ENCODE data around the gene EMC8.
"Not testable (repeated sequence)": the region's sequence is repeated elsewhere in the genome, so short reads cannot be mapped to it uniquely, and the experiment has no call there.

Gene EMC8

DNA sequence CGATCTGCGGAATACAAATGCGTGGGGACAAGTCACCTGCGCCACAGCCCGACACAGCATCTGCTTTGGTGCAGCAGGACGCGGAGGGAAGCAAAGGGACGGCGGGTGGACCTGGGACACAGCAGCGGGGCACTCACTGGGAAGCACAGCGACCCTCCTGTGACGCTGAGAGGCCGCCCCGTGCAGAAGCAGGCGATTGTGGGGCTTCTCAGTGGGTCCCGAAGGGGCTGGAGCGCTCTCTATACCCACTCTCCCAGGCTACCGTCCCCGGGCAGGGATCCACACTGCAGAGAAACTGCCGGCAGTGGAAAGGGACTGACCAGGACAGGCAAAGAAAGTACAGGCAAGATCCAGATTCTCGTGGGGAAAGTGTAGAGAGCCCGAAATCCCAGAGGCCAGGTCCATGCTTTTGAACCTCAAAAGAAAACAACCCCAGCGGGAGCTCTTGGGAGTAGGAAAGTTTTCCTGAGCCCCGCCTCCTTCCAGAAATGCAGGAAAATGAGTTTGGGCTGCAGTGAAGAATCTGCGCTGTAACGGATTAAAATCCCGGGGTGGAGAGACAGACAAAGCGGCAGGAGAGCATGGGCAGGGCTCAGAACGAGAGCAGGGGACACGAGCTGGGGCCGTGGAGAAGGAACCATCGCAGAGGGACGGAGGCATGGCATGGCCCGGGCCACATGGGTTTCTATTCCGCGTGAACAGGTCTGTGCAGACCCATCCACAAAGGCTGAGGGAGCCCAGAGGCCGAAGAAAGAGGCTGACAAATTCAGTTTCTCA is 12.9 kb upstream of the EMC8 start:
- DNase-seq, result no peak

- DNase-seq, result no peak
These were observed 11.4 kb upstream of the EMC8 start for GRCh38 chr16:85810742-85811115.

GRCh38 chr16:85810097-85810741 is 10.9 kb upstream of the EMC8 start:
- no peak for DNase-seq

- DNase-seq, result no peak
These were observed 10.3 kb upstream of the EMC8 start for GRCh38 chr16:85809645-85810044.

DNA sequence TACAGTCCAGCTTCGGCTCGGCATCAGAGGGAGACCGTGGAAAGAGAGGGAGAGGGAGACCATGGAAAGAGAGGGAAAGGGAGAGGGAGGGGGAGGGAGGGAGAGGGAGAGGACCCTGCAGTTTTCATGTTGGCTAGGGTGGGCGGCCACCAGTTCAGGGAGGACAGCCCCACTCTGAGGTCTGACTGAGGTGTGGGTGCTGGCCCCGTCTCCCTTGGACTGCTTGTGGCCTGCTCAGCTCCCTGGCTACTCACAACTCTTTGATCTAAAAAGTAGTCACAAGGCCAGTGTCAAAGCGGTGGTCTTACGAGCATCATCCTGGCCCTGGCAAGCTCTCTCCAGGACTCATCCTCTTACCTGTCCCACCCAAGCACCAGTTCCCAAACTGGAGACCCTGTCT is 9.6 kb upstream of the EMC8 start:
- DNase-seq, result no peak

GRCh38 chr16:85808104-85808503 is 8.8 kb upstream of the EMC8 start:
- DNase-seq, result not testable (repeated sequence)

GRCh38 chr16:85807340-85807739 is 8.0 kb upstream of the EMC8 start:
- not testable (repeated sequence) for DNase-seq

DNA sequence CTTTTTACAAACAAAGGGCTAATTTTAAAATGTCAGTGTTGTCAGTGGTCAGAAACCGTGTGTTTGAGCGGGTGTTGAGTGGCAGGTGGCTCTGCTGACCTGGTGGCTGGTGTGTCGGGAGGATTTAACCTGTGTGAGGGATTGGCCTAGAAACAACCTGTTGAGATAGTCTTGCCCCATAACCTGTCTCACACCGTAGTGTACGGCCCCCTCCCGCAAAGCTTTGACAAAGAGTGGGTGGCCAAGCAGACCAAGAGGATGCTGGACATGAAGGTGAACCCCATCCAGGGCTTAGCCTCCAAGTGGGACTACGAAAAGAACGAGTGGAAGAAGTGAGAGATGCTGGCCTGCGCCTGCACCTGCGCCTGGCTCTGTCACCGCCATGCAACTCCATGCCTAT is 7.2 kb upstream of the EMC8 start:
- no peak for DNase-seq

- no peak for DNase-seq
These were observed 6.2 kb upstream of the EMC8 start for GRCh38 chr16:85805442-85806045.

GRCh38 chr16:85803570-85803969 is 4.2 kb upstream of the EMC8 start:
- no peak for DNase-seq

DNA sequence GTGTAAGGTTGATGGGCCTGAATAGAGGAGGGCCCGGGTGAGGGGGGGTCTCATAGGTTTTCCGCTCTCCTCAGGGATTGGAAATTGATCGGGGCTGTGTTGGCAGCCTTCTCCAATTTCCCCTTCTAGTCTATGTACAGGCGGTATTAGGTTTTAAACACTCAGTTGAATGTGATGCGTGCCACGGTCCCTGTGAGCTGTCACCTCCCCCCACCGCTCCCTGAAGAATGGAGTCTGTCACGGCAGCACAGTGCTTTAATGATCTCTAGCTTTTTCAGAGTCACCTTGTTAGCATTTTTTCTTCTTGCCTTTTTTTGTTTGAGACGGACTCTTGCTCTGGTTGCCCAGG is 951 bp upstream of the EMC8 start:
- peak; percentile 16 for DNase-seq

GRCh38 chr16:85798901-85799496 is 345 bp downstream of the EMC8 start:
- no peak for DNase-seq

GRCh38 chr16:85798283-85798776 is 1.0 kb downstream of the EMC8 start:
- DNase-seq, result no peak

DNA sequence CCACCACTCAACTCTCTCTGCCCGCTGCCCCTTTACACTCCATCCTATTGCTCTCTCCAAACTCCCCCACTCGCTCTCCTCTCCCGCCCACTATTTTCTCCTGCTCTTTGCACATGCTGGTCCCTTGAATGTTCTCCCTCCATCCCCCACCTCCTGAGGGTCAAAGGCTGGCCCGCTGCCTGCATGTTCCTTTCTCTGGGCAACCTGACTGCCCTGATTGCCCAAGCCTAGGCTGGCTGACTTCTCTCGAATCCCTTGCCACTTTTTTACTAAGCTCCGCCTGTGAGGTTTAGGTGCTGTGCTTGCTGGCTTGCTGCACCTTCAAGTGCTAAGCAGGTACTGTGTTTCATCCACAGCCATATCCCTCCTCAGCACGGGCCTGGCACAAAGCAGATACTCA is 2.7 kb downstream of the EMC8 start:
- no peak for DNase-seq

DNA sequence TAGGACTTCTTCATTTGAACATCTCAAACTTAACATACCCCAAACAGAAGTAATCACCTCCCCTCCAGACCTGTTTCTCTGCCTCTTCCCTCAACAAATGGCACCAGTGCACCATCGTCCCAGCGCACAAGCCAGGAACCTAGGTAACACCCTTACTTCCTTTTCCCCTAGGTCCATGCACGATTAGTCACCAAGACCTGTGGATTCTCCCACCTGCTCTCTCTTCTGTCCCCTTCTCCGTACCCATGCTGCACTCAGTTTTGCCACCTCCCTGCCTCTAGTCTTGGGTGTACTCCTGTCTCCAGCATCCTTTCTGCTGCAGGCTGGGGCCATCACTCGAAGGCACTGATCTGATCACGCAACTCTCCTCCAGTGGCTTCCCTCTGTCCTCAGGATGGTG is 3.2 kb downstream of the EMC8 start:
- no peak for DNase-seq

DNA sequence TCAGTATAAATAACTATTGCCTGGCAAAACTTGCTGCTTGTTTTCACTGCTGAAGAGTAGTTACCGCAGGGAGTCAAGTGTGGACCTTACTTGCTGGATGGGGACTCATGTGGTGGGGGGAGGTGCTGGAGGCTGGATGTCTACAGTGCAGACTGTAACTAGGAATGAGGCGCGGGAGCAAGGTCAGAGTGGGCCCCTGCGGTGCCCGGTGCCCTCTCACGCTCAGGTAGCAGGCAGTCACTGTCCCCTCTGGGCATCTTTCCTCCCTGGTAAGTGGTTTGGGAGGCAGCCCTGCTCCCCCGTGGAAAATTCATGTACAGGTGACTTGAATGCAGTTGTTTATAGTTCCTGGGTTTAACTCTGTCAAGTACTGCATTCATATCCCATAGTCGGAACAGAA is 4.6 kb downstream of the EMC8 start:
- DNase-seq, result no peak

- no peak for DNase-seq
These were observed 5.6 kb downstream of the EMC8 start for GRCh38 chr16:85793662-85794298.

GRCh38 chr16:85789773-85790172 is 9.6 kb downstream of the EMC8 start:
- DNase-seq, result no peak

- no peak for DNase-seq
These were observed 10.5 kb downstream of the EMC8 start for GRCh38 chr16:85788819-85789218.

DNA sequence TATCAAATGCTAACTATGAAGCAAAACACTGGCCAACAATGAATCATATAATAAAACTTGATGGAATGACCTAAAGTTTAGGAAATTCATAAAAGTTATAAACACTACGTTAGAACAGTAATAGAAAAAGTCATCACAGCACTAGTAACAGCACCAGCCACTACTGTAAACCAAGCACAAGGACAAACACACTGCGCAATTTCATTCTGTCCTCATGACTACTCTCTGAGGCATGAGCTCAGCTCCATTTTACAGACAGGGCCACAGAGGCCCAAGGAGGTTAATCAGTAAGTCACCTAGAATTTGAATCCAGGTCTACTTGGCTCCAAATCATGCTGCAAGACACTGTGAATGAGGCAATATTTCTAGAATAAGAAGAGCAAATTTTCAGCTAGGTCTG is 13.4 kb downstream of the EMC8 start:
- DNase-seq, result no peak

GRCh38 chr16:85784813-85785212 is 14.5 kb downstream of the EMC8 start:
- no peak for DNase-seq

DNA sequence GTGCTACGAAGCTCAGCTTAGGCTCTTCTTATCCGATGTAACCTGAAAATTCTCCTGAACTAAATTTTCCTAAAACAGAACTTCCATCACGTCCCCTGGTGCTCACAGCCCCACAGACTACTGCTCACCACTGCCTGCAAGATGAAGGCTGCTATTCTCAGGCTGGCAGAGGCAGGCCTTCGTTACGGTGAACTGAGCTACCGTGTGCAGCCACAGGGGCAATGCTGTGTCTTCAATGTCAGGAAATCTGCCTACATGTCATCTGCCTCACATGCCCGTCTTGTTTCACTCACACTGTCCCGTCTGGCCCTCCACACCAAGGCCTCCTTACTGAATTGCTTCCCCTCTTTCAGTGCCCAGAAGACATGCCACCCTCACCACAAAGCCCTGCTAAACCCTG is 15.9 kb downstream of the EMC8 start:
- DNase-seq, result no peak

DNA sequence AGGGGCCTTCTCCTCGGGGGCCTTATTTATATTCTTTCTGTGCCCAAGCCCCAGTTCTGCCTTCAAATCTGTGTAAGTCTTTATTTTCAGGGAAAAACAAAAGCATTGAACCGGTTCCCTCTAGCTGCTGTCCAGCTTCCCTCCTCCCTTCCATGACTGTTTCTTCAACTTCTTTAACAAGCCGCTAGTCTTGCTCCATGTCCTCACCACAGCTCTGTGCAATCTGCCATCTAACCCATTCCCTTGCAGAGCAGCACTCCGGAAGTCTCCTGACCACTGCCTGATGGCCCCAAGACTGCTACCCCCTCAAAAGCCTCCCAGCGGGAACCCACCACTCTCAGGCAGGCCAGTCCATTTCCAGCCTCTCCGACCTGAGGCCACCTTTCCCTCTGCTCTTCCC is 16.9 kb downstream of the EMC8 start:
- DNase-seq, result no peak

All from fibroblast of skin of right quadriceps (primary cell).